OCI-M2 (cell line): Measurements from ENCODE around the gene LILRB3.
A peak's percentile ranks its signal among the peaks of the same experiment; 100 is the strongest.
"Not testable (repeated sequence)": the region's sequence is repeated elsewhere in the genome, so short reads cannot be mapped to it uniquely, and the experiment has no call there.

Experiments used
- DNase-seq: peaks from one replicate; lab custom pipeline; 2025; ENCODE audit not compliant: unreplicated experiment; lab: John Stamatoyannopoulos, UW

The LILRB3 gene

DNA sequence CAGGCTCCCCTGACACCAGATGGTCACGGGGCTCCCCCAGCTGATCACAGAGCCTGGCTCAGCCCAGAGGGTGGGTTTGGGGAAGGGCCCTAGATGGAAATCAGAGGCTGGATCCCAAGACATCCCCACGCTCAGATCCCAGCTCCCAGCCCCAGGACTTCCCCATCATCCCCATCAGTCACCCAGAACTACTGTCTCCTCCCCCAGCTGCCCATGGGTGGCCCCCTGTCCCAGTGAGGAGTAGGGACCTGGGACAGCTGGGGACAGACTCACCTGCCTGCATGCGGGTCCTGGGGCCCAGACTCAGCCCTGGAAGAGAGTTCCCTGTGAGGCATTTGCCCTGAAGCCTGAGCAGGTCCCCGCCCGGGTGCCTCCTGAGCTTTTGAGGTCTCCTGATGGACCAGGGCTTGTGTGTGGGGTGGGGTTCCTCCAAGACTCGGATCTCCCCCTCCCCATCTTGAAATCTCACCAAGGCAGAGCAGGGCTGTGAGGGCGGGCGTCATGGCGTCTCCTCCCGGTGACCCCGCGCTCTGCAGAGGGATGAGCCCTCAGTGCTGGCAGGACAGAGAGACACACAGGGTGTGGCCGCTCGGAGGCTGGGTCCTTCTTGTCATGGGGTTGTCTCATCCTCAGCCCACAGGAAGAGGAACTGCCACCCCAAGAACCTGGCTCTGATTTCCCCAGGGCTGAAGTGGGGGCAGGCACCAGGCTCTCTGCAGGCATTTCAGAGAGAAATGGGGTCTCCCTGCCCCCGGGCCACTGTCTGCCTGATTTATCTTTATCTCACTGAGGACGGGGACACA lies at the start of gene LILRB3:
TSS of gene LILRB3 (minus strand) at position 534 of the 803 bp plus-strand sequence. CDS start at position 503, 31 bp downstream.
- DNase-seq: not testable (repeated sequence)

- not testable (repeated sequence) for DNase-seq
Measured at GRCh38 chr19:54272181-54272580, 49.4 kb upstream of the LILRB3 start.

DNA sequence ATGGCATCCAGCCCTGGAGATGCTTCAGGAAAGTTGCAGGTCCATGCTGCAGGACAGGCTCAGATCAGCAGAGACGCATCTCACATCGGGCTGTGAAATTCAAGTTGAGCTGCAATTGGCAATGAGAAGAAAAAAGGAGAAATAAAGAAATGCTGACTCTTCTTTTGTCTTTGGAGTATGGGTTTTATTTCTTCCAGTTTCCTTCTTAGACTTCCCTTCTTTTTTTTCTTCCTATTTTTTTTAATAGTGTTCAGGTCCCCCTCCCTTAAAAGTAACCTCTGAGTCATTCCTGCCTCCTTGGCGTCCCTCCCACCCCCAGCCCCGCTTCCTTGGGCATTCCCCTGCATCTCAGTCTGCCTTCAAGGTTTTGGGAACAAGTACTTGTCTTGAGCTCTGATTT lies 48.8 kb upstream of the LILRB3 start:
- DNase-seq: not testable (repeated sequence)

DNA sequence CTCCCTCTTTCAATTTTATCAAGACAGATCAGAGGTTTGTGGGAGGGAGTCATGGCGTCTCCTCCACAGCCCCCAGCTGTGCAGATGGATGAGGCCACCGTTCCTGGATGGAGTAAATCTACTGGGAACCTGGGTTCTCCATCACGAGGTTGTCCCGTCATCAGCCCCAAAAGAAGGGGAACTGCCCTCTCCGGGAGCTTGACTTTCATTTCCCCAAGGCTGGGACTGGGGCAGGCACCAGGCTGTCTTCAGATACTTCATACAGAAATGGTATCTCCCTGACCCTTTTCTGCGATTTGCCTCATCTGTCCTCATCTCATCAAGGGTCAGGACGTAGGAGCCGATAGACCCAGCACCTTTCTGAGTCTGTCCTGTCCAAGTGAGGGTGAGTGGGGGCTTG lies 48.3 kb upstream of the LILRB3 start:
- no peak for DNase-seq

DNA sequence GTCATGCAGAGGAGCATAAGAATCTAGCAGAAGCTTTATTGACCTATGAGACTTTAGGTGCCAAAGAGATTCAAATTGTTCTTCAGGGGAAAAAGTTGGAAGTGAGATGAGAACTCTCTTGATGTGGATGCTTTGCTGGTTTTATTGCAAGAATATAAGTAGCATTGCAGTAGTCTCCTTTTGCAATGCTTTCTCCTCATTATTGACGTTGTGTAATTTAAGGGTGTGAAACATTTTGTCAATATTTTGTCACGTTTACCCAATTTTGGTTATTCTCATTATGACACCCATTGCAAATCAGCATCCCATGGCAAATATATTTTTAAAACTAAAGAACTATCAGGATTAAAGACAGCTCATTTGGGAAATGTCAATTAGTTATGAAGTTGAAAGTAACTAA lies 46.1 kb upstream of the LILRB3 start:
- no peak for DNase-seq

GRCh38 chr19:54266133-54266532 lies 43.3 kb upstream of the LILRB3 start:
- DNase-seq: peak; percentile 13

DNA sequence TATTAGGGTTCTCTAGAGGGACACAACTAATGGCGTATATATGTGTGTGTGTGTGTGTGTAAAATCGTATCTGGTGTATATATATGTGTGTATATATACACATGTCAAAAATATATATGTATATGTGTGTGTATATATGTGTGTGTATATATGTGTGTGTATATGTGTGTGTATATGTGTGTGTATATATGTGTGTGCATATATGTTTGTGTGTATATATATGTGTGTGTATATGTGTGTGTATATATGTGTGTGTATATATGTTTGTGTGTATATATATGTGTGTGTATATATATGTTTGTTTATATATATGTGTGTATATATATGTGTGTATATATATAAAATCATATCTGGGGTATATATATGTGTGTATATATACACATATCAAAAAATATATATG lies 39.7 kb upstream of the LILRB3 start:
- DNase-seq: no peak

GRCh38 chr19:54262066-54262465 lies 39.3 kb upstream of the LILRB3 start:
- no peak for DNase-seq

DNA sequence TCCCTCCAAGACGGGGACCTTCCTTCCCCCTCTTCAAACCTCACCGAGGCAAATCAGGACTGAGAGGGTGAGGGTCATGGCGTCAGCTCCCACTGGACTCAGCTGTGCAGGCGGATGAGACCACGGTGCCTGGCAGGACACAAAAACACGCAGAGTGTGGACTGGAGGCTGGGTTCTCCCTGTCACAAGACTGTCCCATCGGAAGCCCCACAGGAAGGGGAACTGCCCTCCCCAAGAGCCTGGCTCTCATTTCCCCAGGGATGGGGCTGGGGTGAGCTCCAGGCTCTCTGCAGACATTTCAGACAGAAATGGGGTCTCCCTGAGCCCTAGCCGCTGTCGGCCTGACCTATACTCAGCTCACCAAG lies 34.3 kb upstream of the LILRB3 start, which contains the start of gene LILRB5:
TSS of gene LILRB5 (minus strand) at position 158 of the 365 bp plus-strand sequence. CDS start at position 78, 80 bp downstream.
- no peak for DNase-seq

- no peak for DNase-seq
Measured at GRCh38 chr19:54256250-54257115, 33.7 kb upstream of the LILRB3 start.

DNA sequence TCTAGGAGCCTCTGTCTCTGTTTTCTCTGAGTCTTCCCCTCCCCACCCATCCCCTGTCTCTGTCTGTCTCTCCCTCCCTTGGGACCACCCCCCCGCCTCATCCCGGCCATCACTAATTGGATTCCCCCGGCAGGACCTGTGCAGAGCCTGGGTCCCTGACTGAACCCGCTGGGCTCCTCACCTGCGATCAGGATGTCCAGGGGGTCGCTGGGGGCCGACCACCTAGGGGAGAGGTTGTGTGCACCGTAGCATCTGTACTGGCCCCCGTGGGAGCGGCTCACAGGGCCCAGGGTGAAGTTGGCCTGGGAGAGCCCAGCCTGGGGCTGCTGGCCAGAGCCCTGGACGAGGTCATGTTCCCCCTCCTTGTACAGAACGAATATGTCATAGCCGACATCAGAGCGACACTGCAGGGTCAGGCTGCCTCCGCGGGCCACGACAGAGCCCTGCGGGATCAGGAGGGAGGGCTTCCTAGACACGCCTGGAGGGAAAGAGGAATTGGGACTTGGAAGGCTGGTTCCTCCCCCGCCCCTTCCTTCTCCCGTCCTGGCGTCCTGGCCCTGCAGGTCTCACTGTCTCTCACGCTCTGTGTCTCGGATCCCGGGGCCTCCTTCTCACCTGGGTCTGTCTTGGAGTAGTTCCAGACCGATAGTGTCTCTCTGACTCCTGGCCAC lies 32.4 kb upstream of the LILRB3 start:
- no peak for DNase-seq

GRCh38 chr19:54254195-54254906 lies 31.5 kb upstream of the LILRB3 start:
- DNase-seq: no peak

DNA sequence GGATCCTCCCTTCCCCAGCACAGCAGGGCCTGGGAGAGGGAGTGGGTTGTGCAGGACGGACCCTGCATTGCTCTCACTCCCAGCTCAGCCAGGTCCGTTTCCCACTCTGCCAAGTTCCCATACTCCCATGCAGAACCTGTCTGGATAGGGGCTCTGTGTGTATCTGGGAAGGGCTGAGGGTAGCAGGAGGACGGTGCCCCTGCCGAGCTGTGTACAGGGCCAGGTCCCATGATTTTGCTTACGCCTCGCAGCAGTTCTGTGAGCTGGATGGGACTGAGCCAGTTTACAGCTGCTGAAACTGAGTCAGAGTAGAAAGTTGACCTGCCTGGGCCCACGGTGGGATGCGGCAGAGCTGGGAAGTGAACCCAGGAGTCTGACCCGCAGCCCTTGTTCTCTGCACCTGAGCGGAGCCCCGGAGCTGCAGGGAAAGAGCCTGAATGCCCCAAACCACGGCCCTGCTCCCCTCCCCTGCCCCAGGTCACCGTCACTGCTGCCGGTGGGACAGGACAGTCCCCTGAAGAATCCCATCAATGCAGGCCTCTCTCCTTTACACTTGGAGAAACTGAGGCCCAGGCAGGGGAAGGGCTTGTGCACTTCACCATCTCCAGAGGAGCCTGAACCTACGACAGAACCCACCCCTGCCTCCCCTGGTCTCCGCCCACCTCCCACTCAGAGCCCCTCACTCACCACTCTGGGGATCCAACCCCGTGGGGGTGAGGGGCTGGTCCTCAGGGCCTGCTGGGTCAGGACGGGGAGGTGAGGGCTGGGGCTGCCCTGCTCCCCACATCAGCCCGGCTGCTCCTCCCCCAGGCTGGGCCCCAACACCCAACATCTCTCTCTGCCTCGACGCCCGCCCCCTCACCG lies 30.8 kb upstream of the LILRB3 start:
- DNase-seq: no peak

DNA sequence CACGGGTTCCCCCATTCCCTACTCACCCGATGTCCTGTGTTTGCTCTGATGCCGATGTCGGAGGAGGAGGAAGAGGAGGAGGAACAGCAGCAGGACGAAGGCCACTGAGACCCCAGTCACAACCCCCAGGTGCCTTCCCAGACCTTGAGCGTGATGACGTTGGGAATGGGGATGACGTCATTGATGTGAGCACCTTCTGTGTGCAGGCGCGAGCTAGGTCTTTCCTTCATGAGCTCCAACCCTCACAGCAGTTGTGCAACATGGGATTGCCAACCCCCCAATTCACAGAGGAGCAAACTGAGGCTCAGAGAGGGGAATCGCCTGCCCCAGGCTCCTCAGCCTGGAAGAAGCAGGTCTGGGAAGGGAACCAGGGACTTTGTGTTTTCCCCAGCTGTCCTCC lies 30.0 kb upstream of the LILRB3 start:
- DNase-seq: no peak

- no peak for DNase-seq
Measured at GRCh38 chr19:54252243-54252642, 29.4 kb upstream of the LILRB3 start.

DNA sequence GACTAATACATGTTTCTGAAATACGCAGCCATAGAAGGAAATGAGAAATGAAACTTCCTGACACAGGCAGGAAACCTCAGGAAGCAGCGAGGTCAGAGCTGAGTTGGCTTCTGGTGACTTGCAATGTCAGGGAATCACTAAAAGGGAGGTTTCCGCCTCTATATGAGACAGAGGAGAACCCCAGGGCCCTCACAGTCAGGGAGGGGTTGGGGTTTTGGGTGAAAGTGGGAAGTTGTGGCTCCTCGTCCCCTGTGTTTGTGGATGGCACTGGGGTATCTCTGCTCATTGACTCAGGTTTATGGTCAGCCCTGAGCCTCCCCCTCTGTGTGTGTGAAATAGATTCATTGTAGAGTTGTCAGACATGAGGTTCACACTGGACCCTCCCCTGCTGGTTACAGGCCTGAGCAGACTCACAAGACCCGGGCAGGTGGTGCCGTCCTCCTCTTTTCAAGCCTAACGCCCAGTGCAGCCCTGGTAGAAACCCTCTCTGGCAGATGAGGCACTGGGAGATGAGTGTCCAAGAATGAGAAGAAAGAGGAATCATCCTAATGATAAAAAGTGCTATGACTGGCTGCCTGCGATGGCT lies 25.3 kb upstream of the LILRB3 start:
- no peak for DNase-seq

DNA sequence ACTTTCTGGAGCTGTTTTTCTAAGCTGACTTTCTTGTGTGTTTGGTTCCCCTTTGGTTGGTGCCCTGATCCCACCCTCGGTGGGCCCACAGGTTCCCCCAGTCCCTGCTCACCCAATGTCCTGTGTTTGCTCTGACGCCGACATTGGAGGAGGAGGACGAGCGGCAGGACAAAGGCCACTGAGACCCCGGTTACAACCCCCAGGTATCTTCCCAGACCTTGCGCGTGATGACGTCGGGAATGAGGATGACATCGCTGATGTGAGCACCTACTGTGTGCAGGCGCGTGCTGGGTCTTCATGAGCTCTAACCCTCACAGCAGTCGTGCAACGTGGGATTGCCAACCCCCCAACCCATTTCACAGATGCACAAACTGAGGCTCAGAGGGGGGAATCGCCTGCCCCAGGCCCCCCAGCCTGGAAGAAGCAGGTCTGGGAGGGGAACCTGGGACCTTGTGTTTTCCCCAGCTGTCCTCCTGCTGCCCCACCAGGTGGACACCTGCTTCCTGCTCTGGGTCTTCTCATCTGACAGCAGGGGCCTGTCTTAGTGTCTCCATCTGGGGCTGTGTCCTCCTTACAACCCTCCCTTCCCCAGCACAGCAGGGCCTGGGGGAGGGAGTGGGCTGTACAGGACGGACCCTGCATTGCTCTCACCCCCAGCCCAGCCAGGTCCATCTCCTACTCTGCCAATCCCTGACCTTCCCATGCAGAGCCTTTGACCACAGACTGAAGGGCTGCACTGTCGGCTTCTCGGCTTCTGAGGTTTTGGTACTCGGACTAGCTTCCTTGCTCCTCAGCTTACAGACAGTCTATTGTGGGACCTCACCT lies 24.5 kb upstream of the LILRB3 start:
- no peak for DNase-seq

GRCh38 chr19:54245936-54246335 lies 23.1 kb upstream of the LILRB3 start:
- DNase-seq: no peak

GRCh38 chr19:54243809-54244208 lies 21.0 kb upstream of the LILRB3 start:
- DNase-seq: not testable (repeated sequence)
